ENCODE measurements around the gene AFDN.
"Not testable (repeated sequence)": the region's sequence is repeated elsewhere in the genome, so short reads cannot be mapped to it uniquely, and the experiment has no call there.

AFDN gene

GRCh38 chr6:167981916-167982462 is 155.3 kb downstream of the AFDN start:
- no peak for DNase-seq

- DNase-seq: no peak
Observed at GRCh38 chr6:167984144-167984719, 157.5 kb downstream of the AFDN start.

DNA sequence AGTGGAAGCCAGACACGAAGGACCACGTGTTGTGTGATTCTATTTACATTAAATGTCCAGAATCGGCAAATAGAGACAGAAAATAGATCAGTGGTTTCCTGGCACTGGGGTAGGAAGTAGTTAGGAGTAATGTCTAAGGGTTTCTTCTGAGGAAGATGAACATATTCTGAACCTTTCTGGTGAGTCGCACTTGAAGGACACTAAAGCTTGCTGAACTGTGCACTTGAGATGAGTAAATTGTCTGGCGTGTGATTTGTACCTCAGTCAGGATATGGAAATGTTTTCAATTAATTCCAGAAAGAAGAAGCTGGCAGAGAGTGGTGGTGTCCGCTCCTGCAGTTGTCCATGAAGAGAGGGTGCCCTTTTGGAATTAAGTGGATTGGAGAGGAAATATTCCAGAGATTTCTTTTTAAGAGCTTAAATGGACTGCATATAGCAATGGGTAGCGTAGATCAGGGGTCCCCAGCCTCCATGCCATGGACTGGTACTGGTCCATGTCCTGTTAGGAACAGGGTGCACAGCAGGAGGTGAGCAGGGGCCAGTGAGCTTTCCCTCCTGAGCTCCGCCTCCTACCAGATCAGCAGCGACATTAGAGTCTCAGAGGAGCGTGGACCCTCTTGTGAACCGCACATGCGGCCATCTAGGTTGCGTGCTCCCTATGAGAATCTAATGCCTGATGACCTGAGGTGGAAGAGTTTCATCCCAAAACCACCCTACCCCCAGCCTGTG is 158.3 kb downstream of the AFDN start:
- DNase-seq: no peak

DNA sequence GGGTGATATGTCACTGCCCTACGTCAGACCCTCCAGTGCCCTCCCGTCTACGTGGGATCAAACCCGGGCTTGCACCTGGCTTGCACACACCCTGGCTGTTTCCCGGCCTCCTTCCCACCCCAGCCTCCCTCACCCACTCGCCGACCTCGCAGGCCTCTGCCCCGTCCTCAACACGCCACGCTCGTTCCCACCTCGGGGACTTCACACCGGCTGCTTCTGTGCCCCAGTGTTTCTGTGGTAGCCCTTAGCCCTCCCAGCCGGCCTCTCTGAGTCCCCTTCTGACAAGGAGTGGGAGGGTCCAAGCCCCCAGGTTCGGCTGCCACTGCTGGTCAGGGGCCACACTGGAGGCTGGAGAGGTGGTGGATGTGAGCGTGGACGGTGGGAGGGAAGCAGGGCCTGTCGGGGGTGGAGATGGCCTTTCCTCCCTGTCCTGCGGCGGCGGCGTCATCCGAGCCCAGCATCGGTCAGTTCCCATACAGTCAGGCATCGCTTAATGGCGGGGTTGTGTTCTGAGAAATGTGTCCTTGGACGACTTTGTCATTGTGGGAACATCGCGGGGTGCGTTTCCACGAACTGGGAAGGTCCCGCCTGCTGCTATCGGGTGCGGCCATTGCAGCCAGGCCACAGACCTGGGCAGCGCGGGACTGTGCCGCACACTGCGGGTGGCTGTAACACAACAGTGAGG is 159.3 kb downstream of the AFDN start:
- DNase-seq: no peak

GRCh38 chr6:167987396-167988153 is 160.9 kb downstream of the AFDN start:
- DNase-seq: no peak

GRCh38 chr6:167988154-167988495 is 161.4 kb downstream of the AFDN start:
- DNase-seq: no peak

DNA sequence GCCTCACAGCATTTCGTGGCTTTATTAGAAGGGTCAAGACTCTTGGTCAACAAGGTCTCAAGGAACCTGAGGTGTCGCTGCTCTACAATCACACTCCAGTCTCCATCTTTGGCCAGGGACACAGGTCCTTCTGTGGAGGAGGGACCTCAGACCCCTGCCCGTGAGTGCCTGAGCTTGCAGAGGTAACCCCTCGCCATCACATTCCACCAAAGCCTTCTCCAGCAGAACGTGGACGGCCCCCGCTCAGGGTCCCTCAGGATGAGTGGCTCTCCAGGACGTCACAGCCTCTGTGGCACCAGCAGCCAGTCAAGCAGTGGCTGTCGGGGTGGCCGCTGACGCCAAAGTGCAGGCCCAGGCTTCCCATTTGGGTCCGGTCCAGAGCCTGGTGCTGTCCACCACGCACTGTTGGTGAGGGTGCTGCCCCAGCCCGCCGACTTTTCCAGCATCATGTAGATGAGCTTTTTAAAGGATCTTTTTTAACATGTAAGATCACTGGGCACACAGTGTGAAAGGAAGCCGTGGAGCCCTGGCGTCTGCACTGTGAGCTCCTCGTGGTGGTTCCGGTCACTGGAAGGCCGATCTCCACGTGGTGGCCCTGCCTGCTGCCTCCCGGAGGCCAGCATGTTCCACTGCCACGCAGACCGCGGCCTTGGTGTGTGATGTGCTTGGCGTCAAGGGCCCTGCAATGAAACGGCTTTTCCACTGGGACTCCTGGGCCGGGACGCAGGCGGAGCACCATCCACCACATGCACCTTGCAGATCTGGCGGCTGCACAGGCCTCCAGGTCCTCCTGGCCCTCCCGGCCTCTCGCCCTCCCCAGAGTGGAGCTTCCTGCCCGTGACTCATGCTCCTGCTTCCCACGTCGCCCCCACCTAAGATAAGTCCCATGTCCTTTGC is 162.5 kb downstream of the AFDN start:
- DNase-seq: no peak

DNA sequence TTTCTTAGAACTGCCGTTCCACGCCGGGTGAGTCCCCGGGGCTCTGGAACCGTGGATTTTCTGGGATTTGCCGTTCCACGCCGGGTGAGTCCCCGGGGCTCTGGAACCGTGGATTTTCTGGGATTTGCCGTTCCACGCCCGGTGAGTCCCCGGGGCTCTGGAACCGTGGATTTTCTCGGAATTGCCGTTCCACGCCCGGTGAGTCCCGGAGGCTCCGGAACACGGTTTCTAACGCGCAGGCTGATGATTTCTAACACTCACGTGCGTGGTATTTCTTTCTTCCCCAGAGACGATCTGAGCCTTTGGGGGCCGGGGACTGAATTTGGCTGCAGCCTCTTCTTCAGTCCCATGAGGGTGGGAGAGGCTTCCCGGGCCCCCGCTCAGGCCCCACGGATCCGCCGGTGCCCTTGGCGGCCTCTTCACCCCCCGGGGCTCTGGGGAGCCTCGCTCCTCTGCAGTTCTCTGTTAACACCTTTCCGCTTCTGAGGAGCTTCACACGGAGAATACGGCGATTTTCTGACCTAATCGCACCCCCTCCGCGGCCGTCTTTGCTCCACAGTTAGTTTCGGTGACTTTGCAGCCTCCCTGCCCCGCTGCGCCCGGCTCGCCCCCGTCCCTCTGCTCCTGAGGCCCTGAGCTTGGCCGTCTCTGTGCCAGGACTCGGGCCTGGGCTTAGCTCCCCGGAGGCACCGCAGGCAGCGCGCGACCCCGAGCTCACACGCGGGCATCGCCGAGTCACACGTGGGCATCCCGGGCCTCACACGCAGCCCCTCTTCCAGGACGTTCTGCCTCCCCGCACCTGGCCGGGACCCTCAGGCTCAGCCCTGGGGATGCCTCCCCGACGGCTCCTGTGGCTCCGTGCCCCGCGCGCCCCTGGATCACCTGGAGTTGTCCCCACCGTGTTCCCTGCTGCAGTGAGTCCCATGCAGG is 163.6 kb downstream of the AFDN start:
- DNase-seq: no peak

DNA sequence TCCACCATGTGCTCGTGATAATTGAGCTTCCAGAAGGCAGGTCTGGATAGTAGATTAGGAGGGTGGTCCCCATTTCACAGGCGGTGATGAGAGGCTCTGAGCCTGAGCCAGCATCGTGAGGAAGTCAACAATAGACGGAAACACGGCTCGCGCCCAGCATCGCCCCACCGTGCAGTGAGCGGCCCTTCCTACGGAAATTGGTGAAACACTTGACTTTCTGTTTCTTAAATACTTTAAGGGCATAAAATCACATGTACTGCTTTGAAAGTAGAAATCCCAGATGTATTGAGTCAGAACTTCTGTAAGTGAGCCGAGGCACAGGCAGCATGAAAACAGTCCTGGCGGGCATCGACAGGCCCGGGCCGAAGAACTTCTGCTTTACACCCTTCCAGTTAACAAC is 166.5 kb downstream of the AFDN start:
- no peak for DNase-seq

- no peak for DNase-seq
Observed at GRCh38 chr6:167993831-167994230, 167.1 kb downstream of the AFDN start.

- DNase-seq: no peak
Observed at GRCh38 chr6:167995302-167995701, 168.6 kb downstream of the AFDN start.

GRCh38 chr6:167995731-167996151 is 169.0 kb downstream of the AFDN start:
- DNase-seq: no peak

DNA sequence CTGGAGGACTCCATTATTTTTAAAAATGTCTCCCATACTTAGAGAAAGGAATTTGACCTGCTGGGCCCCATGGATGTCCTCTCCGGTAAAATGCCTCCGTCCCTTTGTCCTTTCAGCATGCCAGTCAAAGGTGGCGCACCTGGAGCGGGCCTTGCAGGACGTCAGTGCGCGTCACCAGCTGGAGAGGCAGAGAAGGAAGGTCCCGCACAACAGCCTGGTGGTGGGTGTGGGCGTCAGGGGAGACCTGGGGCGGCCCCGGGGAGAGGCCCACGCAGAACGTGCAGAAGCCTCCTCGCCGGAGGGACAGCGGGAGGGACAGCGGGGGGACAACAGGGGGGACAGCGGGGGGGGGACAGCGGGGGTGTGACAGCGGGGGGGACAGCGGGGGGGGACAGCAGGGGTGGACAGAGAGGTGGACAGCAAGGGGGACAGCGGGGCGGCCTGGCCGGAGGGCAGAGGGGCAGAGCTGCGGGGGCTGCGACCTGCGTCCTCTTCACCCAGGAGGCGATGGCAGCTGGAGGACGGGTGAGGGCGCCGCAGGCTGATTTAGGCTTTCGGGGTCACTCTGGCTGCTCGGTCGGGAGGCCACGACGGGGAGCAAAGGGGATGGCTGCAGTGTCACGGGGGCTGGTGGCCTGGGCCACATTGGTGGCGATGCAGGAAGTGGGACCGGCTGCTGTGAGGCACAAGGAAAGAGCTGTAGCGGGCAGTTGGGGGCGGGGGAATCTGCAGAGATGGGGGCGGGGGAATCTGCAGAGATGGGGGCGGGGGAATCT is 169.9 kb downstream of the AFDN start:
- DNase-seq: no peak

GRCh38 chr6:167997642-167998041 is 170.9 kb downstream of the AFDN start, which contains the start of gene KIF25:
TSS of gene KIF25 (plus strand) at chr6:167997671. CDS start at chr6:168029586, 31,915 bp downstream.
- DNase-seq: no peak

DNA sequence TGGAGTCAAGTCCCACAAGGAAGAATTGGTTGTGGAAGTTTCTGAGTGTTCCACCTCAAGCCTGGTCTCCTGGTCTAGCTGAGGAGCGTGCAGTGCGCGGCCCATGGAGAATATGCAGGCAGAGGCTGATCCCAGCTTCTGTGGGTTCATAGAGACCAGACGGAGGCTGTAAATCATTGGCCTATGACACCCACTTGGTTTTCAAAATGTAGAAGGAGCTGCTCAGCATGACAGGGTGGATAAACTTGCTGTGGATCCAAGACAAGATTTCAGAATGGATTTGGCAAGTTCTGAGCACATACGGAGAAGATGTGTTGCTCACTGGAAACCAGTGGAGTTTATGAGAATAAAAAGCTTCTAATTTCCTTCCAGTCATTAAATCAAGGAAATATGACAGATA is 171.5 kb downstream of the AFDN start:
- DNase-seq: no peak

GRCh38 chr6:168000198-168001028 is 173.7 kb downstream of the AFDN start:
- DNase-seq: no peak

- DNase-seq: no peak
Observed at GRCh38 chr6:168001029-168001332, 174.3 kb downstream of the AFDN start.

- DNase-seq: not testable (repeated sequence)
Observed at GRCh38 chr6:168001514-168001913, 174.8 kb downstream of the AFDN start.

GRCh38 chr6:168002804-168003203 is 176.1 kb downstream of the AFDN start:
- DNase-seq: no peak
